Vagina (tissue), 2 donors: ENCODE results near the gene SEZ6L. TPM values are rescaled to one million over a fixed set of nuclear protein-coding genes. Genes with fewer than 3 reads are reported as not detected.

Experiments used
- DNase-seq, 2 donors: peaks; one replicate each; pipeline ENCODE4 v3.0.0-alpha.2; 2017; ENCODE audit errors: extremely low spot score in 2 of 2
- H3K27ac ChIP-seq: fragments of 200-600 bp; sonication (generic); one replicate; pipeline ENCODE4 v1.5.1; 2019
- H3K27me3 ChIP-seq: fragments of 200-600 bp; sonication (generic); one replicate; pipeline ENCODE4 v1.5.1; 2019
- H3K36me3 ChIP-seq, 2 donors: fragments of 200-600 bp; sonication (generic); one replicate each; pipeline ENCODE4 v1.5.1; 2017 to 2019
- H3K4me1 ChIP-seq: fragments of 200-600 bp; sonication (generic); one replicate; pipeline ENCODE4 v1.5.1; 2019
- H3K4me3 ChIP-seq, 2 donors: fragments of 200-600 bp; sonication (generic); 1 replicate in 1 of 2; 2 replicates in 1 of 2; pipeline ENCODE4 v1.5.1; 2016 to 2019
- H3K9me3 ChIP-seq: fragments of 200-600 bp; sonication (generic); one replicate; pipeline ENCODE4 v1.5.1; 2019
- POLR2A ChIP-seq, 2 donors: fragments of 450-650 bp; IDR thresholded peaks; one replicate each; pipeline ENCODE4 v1.6.1; 2017; ENCODE audit warnings: antibody characterized with exemption in 2 of 2, mild to moderate bottlenecking in 2 of 2, moderate library complexity in 2 of 2
- POLR2AphosphoS5 ChIP-seq, 2 donors: sonication (generic); formaldehyde crosslinking; IDR thresholded peaks; one replicate each; pipeline ENCODE4 v1.9.0; 2017; ENCODE audit warnings: antibody characterized with exemption in 2 of 2, mild to moderate bottlenecking in 2 of 2, low read depth in 1 of 2; ENCODE audit not compliant: insufficient read depth in 1 of 2
- intact Hi-C: fragments of 100-400 bp; cut with DNase I; formaldehyde crosslinking; loops from one replicate; pipeline ENCODE4 v1.15.1; 2023
- total RNA-seq: library from RNA; depleted of rRNA; stranded (reverse); fragments of >200 nt; gene quantifications from one replicate; pipeline ENCODE4 v1.2.3, GENCODE V29; 2016
- TF ChIP-seq, protein P1 (sequence below), 3 experiments: fragments of 450-650 bp in 2 of 3; fragments of 200-600 bp in 1 of 3; sonication (generic) in 1 of 3; IDR thresholded peaks; one replicate each; pipeline ENCODE4 v1.5.1; 2017 to 2019; ENCODE audit warnings: antibody characterized with exemption in 3 of 3, mild to moderate bottlenecking in 2 of 3, moderate library complexity in 2 of 3

Gene SEZ6L
- total RNA-seq, 1 donor from 2014 or later: 1.2 TPM

DNA sequence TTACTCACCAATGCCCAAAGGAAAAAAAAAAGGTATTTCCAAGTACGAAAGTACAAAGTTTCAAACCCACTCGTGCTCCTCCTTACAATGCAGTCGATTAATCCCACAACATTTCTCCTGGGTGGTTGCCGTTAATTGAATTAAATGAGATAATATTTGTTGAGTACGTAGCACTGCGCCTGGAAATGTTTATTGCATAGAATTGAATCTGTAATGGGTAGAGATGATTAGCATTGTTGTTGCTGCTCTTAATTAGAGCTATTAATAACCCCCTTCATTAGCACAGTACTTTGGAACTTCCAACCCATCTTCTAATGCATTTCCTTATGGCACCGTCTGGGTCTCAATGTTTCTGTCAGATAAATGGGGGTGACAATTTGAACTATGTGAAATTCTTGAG lies 77.3 kb downstream of the SEZ6L start:
- Histone ChIP-seq H3K27me3 (no peaks in the 10 kb centered on the region), H3K36me3 (no peaks in the 10 kb centered on the region), H3K27ac (no peak overlapping the region), H3K9me3 (no peaks in the 10 kb centered on the region), H3K4me3 (no peak overlapping the region), H3K4me1 (no peaks in the 10 kb centered on the region)
- DNase-seq: peak in 1 of 2 donors; percentile 6
- TF ChIP-seq POLR2A (IDR thresholded peaks at IDR 0.05) (no peak), POLR2AphosphoS5 (IDR thresholded peaks at IDR 0.05; ENCODE audit: insufficient read depth in 1 of 2, low read depth in 1 of 2) (no peak)
- TF ChIP-seq, protein P1, sequence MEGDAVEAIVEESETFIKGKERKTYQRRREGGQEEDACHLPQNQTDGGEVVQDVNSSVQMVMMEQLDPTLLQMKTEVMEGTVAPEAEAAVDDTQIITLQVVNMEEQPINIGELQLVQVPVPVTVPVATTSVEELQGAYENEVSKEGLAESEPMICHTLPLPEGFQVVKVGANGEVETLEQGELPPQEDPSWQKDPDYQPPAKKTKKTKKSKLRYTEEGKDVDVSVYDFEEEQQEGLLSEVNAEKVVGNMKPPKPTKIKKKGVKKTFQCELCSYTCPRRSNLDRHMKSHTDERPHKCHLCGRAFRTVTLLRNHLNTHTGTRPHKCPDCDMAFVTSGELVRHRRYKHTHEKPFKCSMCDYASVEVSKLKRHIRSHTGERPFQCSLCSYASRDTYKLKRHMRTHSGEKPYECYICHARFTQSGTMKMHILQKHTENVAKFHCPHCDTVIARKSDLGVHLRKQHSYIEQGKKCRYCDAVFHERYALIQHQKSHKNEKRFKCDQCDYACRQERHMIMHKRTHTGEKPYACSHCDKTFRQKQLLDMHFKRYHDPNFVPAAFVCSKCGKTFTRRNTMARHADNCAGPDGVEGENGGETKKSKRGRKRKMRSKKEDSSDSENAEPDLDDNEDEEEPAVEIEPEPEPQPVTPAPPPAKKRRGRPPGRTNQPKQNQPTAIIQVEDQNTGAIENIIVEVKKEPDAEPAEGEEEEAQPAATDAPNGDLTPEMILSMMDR (IDR thresholded peaks at IDR 0.05): no peak
- intact Hi-C loops: no loop called here

DNA sequence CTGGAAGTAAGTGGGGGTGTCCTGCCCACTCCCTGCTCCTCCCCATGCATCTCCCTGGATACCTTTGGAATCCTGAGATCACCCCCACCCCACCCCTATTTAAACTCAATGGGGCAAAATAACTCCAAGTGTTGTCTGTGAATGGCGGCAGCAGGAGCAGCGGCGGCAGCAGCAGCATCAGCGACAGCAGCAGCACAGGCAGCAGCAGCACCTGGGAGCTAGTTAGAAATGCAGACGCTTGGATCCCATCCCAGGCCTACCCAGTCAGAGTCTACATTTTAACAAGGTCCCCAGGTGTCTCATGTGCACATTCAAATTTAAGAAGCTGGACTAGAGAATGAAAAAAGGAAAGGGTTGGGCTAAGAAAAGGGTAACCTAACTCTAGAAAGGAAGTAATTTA lies 82.6 kb downstream of the SEZ6L start:
- Histone ChIP-seq H3K4me1 (no peaks in the 10 kb centered on the region), H3K9me3 (no peaks in the 10 kb centered on the region), H3K27me3 (no peaks in the 10 kb centered on the region), H3K27ac (no peak overlapping the region), H3K36me3 (no peaks in the 10 kb centered on the region), H3K4me3 (no peak overlapping the region)
- TF ChIP-seq, protein P1 (IDR thresholded peaks at IDR 0.05): no peak
- no peak for TF ChIP-seq POLR2AphosphoS5 (IDR thresholded peaks at IDR 0.05; ENCODE audit: insufficient read depth in 1 of 2, low read depth in 1 of 2)
- no peak for TF ChIP-seq POLR2A (IDR thresholded peaks at IDR 0.05)
- intact Hi-C loops: no loop called here
- DNase-seq: no peak

DNA sequence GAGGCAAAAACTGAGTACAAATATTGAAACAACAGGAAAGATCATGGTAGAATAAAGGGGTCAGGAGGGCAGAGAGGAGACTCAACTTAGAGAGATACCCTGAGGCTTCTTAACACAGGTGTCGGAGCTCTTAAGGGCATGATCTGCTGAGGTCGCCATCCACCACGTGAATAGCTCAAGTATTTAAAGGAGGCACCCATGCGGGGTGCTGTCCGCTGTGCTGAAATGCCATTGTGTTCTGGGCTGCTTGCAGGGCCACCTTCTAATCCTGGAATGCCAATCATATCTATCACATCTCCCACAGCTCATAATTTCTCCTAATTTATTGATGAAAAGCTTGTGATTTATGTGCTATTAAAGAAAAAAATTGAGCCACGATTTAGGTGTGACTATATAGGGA lies 90.2 kb downstream of the SEZ6L start:
- Histone ChIP-seq H3K4me1 (no peaks in the 10 kb centered on the region), H3K9me3 (no peaks in the 10 kb centered on the region), H3K36me3 (no peaks in the 10 kb centered on the region), H3K27me3 (no peaks in the 10 kb centered on the region), H3K4me3 (no peak overlapping the region), H3K27ac (no peak overlapping the region)
- intact Hi-C loops: no loop called here
- DNase-seq: no peak
- TF ChIP-seq POLR2A (IDR thresholded peaks at IDR 0.05): no peak
- TF ChIP-seq POLR2AphosphoS5 (IDR thresholded peaks at IDR 0.05; ENCODE audit: insufficient read depth in 1 of 2, low read depth in 1 of 2): no peak
- TF ChIP-seq, protein P1 (IDR thresholded peaks at IDR 0.05): no peak

DNA sequence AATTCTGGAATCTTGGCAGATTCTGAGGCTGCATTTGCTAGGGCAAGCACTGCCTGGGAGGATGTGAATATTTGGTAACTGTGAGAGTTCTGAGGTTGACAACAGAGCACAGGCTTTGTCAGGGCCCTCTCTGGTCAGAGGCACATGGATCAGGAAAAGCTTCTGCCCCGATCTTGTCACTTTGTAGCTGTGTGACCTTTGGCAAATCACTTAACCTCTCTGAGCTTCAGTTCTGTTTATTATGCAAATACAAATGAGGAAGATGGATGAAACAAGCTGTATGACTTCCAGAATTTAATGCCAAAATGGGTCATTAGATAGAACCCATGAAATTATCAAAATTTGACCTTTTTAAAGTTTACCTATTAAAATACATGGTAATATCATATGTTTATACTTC lies 94.9 kb downstream of the SEZ6L start:
- no peaks in the 10 kb centered on the region for H3K36me3 ChIP-seq
- no peak overlapping the region for H3K4me3 ChIP-seq
- H3K9me3 ChIP-seq: no peaks in the 10 kb centered on the region
- H3K27ac ChIP-seq: no peak overlapping the region
- H3K27me3 ChIP-seq: no peaks in the 10 kb centered on the region
- no peak for TF ChIP-seq POLR2A (IDR thresholded peaks at IDR 0.05)
- TF ChIP-seq POLR2AphosphoS5 (IDR thresholded peaks at IDR 0.05; ENCODE audit: insufficient read depth in 1 of 2, low read depth in 1 of 2): no peak
- TF ChIP-seq, protein P1 (IDR thresholded peaks at IDR 0.05): no peak
- no peak for DNase-seq
- intact Hi-C loops: no loop called here
- H3K4me1 ChIP-seq: no peaks in the 10 kb centered on the region

DNA sequence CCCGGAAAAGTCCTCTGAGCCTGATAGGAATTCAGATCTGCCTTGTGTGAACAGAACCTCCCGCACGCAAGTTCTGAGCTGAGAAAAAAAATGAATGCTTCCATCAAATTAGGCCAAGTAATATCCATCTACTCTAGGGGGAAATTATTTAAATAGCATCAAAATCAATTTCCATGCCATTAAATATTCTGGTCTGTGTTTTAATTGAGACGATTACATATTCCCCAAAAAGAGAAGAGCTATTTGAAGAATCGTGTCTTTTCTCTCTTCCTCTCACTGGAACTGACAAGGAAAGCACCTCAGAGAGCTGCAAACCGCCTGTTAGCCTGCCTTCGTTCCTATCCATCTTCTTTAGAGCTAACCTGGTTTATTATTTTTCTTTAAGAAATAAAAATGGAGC lies 96.0 kb downstream of the SEZ6L start:
- no peaks in the 10 kb centered on the region for H3K36me3 ChIP-seq
- no peak overlapping the region for H3K27ac ChIP-seq
- no peaks in the 10 kb centered on the region for H3K27me3 ChIP-seq
- H3K4me3 ChIP-seq: no peak overlapping the region
- H3K9me3 ChIP-seq: no peaks in the 10 kb centered on the region
- no peak for DNase-seq
- H3K4me1 ChIP-seq: no peaks in the 10 kb centered on the region
- intact Hi-C loops: no loop called here
- TF ChIP-seq POLR2AphosphoS5 (IDR thresholded peaks at IDR 0.05; ENCODE audit: insufficient read depth in 1 of 2, low read depth in 1 of 2) (no peak), POLR2A (IDR thresholded peaks at IDR 0.05) (no peak)
- TF ChIP-seq, protein P1 (IDR thresholded peaks at IDR 0.05): no peak
